Measurements from ENCODE around the gene UPK1B.

Gene UPK1B

DNA sequence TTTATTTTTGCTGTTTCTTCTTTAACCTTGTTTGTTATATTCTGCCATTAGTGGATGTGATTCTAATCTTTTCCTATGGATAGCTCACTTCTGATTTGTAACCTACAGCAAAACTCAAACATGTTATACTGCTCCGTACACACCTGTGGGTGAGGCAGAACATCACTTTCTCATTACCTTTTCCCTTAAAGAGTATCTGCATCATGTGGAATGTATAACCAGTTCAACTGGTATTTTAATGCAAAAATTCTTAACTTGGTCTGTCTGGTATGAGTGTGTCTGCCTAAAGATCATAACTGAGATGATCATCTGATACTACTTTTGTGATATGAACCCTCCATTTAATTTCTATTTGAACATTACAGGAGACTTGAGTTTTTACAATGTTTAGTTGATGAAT lies 13.0 kb upstream of the UPK1B start:
- TF ChIP-seq POLR2AphosphoS5 (IDR thresholded peaks at IDR 0.05; ENCODE audit: low read depth, low read length) (no peak), SIN3A (IDR thresholded peaks at IDR 0.05; ENCODE audit: borderline replicate concordance, insufficient read depth, low read length) (no peak), TAF1 (IDR thresholded peaks at IDR 0.05; ENCODE audit: borderline replicate concordance, insufficient read depth, low read length) (no peak), FOXP2 (optimal IDR thresholded peaks at IDR 0.05; ENCODE audit: borderline replicate concordance, extremely low read depth, extremely low read length, insufficient read depth) (no peak)
- TF ChIP-seq, protein P1, sequence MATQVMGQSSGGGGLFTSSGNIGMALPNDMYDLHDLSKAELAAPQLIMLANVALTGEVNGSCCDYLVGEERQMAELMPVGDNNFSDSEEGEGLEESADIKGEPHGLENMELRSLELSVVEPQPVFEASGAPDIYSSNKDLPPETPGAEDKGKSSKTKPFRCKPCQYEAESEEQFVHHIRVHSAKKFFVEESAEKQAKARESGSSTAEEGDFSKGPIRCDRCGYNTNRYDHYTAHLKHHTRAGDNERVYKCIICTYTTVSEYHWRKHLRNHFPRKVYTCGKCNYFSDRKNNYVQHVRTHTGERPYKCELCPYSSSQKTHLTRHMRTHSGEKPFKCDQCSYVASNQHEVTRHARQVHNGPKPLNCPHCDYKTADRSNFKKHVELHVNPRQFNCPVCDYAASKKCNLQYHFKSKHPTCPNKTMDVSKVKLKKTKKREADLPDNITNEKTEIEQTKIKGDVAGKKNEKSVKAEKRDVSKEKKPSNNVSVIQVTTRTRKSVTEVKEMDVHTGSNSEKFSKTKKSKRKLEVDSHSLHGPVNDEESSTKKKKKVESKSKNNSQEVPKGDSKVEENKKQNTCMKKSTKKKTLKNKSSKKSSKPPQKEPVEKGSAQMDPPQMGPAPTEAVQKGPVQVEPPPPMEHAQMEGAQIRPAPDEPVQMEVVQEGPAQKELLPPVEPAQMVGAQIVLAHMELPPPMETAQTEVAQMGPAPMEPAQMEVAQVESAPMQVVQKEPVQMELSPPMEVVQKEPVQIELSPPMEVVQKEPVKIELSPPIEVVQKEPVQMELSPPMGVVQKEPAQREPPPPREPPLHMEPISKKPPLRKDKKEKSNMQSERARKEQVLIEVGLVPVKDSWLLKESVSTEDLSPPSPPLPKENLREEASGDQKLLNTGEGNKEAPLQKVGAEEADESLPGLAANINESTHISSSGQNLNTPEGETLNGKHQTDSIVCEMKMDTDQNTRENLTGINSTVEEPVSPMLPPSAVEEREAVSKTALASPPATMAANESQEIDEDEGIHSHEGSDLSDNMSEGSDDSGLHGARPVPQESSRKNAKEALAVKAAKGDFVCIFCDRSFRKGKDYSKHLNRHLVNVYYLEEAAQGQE (IDR thresholded peaks at IDR 0.05; ENCODE audit: insufficient read depth in 1 of 2, low read depth in 2 of 2, low read length in 2 of 2), result no peak

DNA sequence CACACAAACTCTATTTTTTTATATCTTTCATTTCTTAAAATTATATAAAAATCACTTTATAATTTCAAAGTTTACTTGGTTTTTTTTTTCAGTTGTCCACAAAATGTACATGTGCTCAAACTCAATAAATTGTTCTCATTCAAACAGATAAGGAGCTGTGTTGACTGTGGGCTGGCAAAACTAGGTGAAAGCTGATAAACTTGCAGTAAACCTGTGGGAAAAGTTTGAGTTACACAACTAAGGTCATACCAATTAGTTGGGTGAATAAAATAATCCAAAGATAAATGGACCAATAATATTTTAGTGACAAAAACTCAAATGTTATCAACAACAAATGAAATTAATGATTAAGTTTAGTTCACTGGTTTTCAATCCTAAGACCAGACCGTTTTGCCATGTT lies 12.6 kb upstream of the UPK1B start:
- TF ChIP-seq SIN3A (IDR thresholded peaks at IDR 0.05; ENCODE audit: borderline replicate concordance, insufficient read depth, low read length), result no peak
- TF ChIP-seq POLR2AphosphoS5 (IDR thresholded peaks at IDR 0.05; ENCODE audit: low read depth, low read length), result no peak
- TF ChIP-seq, protein P1 (IDR thresholded peaks at IDR 0.05; ENCODE audit: insufficient read depth in 1 of 2, low read depth in 2 of 2, low read length in 2 of 2), result no peak
- no peak for TF ChIP-seq TAF1 (IDR thresholded peaks at IDR 0.05; ENCODE audit: borderline replicate concordance, insufficient read depth, low read length)
- TF ChIP-seq FOXP2 (optimal IDR thresholded peaks at IDR 0.05; ENCODE audit: borderline replicate concordance, extremely low read depth, extremely low read length, insufficient read depth), result no peak

DNA sequence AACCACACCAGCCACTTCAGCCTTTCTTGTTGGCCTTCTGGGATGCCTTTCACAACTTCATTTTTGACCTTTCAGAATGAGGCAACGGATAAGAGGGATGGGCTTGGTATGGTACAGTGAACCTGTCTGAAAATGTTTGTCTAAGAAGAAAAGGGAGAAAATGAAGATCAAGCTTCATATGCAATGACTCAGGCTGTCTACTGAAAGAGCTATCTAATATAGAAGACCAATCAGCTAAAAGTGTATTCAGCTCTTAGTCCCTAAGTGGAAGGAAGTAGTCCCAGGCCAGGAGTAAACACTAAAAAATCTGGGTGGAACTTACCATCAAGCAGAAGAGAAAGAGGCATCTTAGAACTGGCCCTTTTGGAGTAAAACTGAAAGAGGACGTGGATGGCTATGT lies 12.2 kb upstream of the UPK1B start:
- no peak for TF ChIP-seq TAF1 (IDR thresholded peaks at IDR 0.05; ENCODE audit: borderline replicate concordance, insufficient read depth, low read length)
- no peak for TF ChIP-seq FOXP2 (optimal IDR thresholded peaks at IDR 0.05; ENCODE audit: borderline replicate concordance, extremely low read depth, extremely low read length, insufficient read depth)
- TF ChIP-seq, protein P1 (IDR thresholded peaks at IDR 0.05; ENCODE audit: insufficient read depth in 1 of 2, low read depth in 2 of 2, low read length in 2 of 2), result no peak
- TF ChIP-seq SIN3A (IDR thresholded peaks at IDR 0.05; ENCODE audit: borderline replicate concordance, insufficient read depth, low read length), result no peak
- TF ChIP-seq POLR2AphosphoS5 (IDR thresholded peaks at IDR 0.05; ENCODE audit: low read depth, low read length), result no peak

DNA sequence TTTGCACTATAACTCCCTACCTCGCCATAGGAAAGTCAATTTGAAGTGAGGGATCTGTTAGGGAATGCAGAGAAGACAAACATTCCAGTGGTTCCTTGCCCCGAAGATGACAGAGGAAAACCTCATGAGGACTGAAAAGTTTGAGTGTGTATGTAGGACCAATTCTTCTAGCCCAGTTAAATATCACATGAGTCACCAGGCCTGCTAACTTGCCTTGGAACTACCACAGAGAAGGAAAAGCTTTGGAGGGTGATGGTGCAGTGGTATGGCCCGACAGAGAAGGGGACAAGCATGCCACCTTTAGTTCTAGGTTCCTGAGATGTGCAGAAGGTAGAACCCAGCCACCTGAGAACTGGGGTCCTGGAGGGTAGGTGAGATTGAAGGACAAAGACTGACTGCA lies 2.6 kb upstream of the UPK1B start:
- TF ChIP-seq FOXP2 (optimal IDR thresholded peaks at IDR 0.05; ENCODE audit: borderline replicate concordance, extremely low read depth, extremely low read length, insufficient read depth), result no peak

DNA sequence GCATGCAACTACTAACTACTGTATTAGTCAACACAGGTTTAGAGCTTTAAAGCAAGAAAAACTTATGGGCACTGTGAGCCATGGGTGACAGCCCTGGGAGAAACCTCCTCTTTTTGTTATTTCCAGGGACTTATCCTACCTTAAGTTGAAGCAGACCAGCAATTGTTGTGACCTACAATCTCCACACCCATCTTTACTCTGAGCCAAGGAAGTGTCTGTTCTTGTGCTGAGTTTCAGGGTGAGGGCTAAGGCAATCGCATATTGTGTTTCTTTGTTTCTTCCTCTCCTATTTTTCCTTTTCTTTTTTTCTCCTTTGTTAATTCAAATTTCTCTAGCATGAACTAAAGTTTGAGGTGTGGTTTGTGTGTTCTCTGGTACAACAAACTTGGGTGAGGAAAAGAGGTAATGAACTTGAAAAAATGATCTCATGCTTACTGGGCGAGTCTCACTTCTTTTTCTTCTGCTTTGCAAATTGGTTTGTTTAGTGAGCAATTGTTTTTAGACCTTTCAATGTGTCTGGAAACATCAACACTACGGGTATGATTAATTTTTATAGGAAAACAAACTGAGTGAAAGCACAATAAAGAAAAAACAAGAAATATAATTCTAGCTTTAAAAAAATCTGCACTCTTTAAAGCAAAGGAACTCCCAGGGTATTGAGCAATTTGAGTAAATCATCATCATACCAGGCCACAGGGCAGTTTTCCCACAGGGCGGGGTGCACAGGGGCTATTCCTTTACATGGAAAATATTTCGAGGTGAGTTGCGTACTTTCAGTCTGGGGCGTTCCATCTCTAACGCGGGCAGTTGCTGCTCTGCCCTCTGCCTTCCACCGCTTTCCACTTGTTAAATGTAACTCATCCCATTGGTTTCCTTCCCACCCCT lies 2.7 kb downstream of the UPK1B start:
- TF ChIP-seq, protein P1 (IDR thresholded peaks at IDR 0.05; ENCODE audit: insufficient read depth in 1 of 2, low read depth in 2 of 2, low read length in 2 of 2), result no peak
- TF ChIP-seq SIN3A (IDR thresholded peaks at IDR 0.05; ENCODE audit: borderline replicate concordance, insufficient read depth, low read length), result no peak
- TF ChIP-seq FOXP2 (optimal IDR thresholded peaks at IDR 0.05; ENCODE audit: borderline replicate concordance, extremely low read depth, extremely low read length, insufficient read depth), result no peak
- no peak for TF ChIP-seq POLR2AphosphoS5 (IDR thresholded peaks at IDR 0.05; ENCODE audit: low read depth, low read length)
- TF ChIP-seq TAF1 (IDR thresholded peaks at IDR 0.05; ENCODE audit: borderline replicate concordance, insufficient read depth, low read length), result no peak
